Upper lobe of left lung (tissue), 6 donors: ENCODE measurements around the gene NTPCR. TPM values are rescaled to one million over a fixed set of nuclear protein-coding genes. Genes with fewer than 3 reads are reported as not detected.

Experiments
- ATAC-seq, 2 donors: fragments of 200-7000 bp; cut with Tn5 transposase; one replicate each; pipeline ENCODE4 v1.9.1; 2022; ENCODE audit warnings: mild to moderate bottlenecking in 2 of 2, moderate library complexity in 2 of 2; ENCODE audit not compliant: low FRiP score in 2 of 2
- DNase-seq, 2 donors: peaks; one replicate each; pipeline ENCODE4 v3.0.0-alpha.2; 2019 to 2020
- H3K27ac ChIP-seq, 4 donors: fragments of 200-600 bp; sonication (generic); one replicate each; pipeline ENCODE4 v1.5.1; 2016 to 2019
- H3K27me3 ChIP-seq, 4 donors: fragments of 200-600 bp; sonication (generic); one replicate each; pipeline ENCODE4 v1.5.1; 2017 to 2019
- H3K36me3 ChIP-seq, 4 donors: fragments of 200-600 bp; sonication (generic); one replicate each; pipeline ENCODE4 v1.5.1; 2016 to 2019
- H3K4me1 ChIP-seq, 4 donors: fragments of 200-600 bp; sonication (generic); one replicate each; pipeline ENCODE4 v1.5.1; 2018 to 2019
- H3K4me3 ChIP-seq, 4 donors: fragments of 200-600 bp; sonication (generic); one replicate each; pipeline ENCODE4 v1.5.1; 2017 to 2019; ENCODE audit warnings: mild to moderate bottlenecking in 2 of 4, moderate library complexity in 1 of 4
- H3K9me3 ChIP-seq, 4 donors: fragments of 200-600 bp; sonication (generic); one replicate each; pipeline ENCODE4 v1.5.1; 2018 to 2019
- EP300 ChIP-seq, 4 donors: sonication (generic); formaldehyde crosslinking; IDR thresholded peaks; one replicate each; pipeline ENCODE4 v1.5.1; 2017; ENCODE audit warnings: antibody characterized with exemption in 4 of 4, control low read depth in 2 of 4
- POLR2A ChIP-seq, 4 donors: fragments of 450-650 bp; IDR thresholded peaks; one replicate each; pipeline ENCODE4 v1.5.1; 2016 to 2017; ENCODE audit warnings: antibody characterized with exemption in 4 of 4, mild to moderate bottlenecking in 2 of 4
- POLR2AphosphoS5 ChIP-seq, 2 donors: sonication (generic); formaldehyde crosslinking; IDR thresholded peaks; one replicate each; pipeline ENCODE4 v1.5.1; 2017; ENCODE audit warnings: antibody characterized with exemption in 2 of 2
- WGBS, 2 donors: methylation state at CpG; one replicate each; pipeline ENCODE4 v1.1.5; 2017 to 2018; 5-methylcytosine and 5-hydroxymethylcytosine counted together
- total RNA-seq, 6 donors: library from RNA; depleted of rRNA in 4 of 6; stranded (reverse); fragments of >200 nt in 4 of 6; gene quantifications; one replicate each; pipeline versions ENCODE4 v1.1.0 to v1.2.1, GENCODE V29; 2016 to 2021
- TF ChIP-seq, protein P1 (sequence below), 6 experiments: fragments of 450-650 bp in 4 of 6; fragments of 200-600 bp in 2 of 6; sonication (generic) in 2 of 6; IDR thresholded peaks; one replicate each; pipeline ENCODE4 v1.5.1; 2016 to 2019; ENCODE audit warnings: antibody characterized with exemption in 6 of 6
- donor health status: DM: no; HTN: no; CAD: no; lungs with moderate emphysema.
- donor health status: DM: no; HTN: yes; CAD: no; lungs with severe emphysema.

NTPCR gene
- total RNA-seq, 6 donors from 2014 or later = 15.2 to 35.5 (median 21.2) TPM

GRCh38 chr1:232904131-232904530, 46.3 kb upstream of the NTPCR start:
- no peak overlapping the region for H3K4me3 ChIP-seq
- 94 to 98% methylated on average over 4 of the region's 4 CpGs for WGBS, 2 donors
- no peak for ATAC-seq
- H3K36me3 ChIP-seq = no peaks in the 10 kb centered on the region
- no peaks in the 10 kb centered on the region for H3K27me3 ChIP-seq
- no peak for TF ChIP-seq POLR2A (IDR thresholded peaks at IDR 0.05)
- no peak for TF ChIP-seq EP300 (IDR thresholded peaks at IDR 0.05)
- TF ChIP-seq, protein P1, sequence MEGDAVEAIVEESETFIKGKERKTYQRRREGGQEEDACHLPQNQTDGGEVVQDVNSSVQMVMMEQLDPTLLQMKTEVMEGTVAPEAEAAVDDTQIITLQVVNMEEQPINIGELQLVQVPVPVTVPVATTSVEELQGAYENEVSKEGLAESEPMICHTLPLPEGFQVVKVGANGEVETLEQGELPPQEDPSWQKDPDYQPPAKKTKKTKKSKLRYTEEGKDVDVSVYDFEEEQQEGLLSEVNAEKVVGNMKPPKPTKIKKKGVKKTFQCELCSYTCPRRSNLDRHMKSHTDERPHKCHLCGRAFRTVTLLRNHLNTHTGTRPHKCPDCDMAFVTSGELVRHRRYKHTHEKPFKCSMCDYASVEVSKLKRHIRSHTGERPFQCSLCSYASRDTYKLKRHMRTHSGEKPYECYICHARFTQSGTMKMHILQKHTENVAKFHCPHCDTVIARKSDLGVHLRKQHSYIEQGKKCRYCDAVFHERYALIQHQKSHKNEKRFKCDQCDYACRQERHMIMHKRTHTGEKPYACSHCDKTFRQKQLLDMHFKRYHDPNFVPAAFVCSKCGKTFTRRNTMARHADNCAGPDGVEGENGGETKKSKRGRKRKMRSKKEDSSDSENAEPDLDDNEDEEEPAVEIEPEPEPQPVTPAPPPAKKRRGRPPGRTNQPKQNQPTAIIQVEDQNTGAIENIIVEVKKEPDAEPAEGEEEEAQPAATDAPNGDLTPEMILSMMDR (IDR thresholded peaks at IDR 0.05) = no peak
- TF ChIP-seq POLR2AphosphoS5 (IDR thresholded peaks at IDR 0.05) = no peak
- DNase-seq = no peak
- H3K4me1 ChIP-seq = peaks cover 0 to 7% (median 5%) of the 10 kb centered on the region in 4 donors
- no peaks in the 10 kb centered on the region for H3K9me3 ChIP-seq
- H3K27ac ChIP-seq = no peak overlapping the region

DNA sequence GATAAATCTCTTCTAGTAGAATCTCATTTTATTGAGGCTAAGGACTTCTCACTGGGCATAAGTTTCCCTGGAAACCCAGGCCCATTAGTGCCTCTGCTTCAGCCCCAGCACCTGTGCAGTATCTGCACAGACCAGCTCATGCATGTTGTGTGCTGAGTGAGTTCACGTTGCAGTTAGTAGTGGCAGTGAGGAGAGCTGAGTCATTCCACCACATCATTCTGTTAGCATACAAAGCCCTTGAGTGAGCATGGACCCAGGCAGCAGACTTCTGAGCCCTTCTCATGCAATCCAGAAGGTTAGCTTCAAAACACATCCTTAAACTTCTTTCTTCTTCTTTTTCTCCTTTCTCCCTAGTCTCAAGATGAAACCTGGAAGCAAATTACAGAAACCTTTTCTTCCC, 45.8 kb upstream of the NTPCR start:
- H3K27me3 ChIP-seq = no peaks in the 10 kb centered on the region
- no peaks in the 10 kb centered on the region for H3K36me3 ChIP-seq
- no peak overlapping the region for H3K27ac ChIP-seq
- H3K4me3 ChIP-seq = no peak overlapping the region
- DNase-seq = no peak
- 22 to 42% methylated on average over 1 of the region's 1 CpG for WGBS, 2 donors
- TF ChIP-seq POLR2AphosphoS5 (IDR thresholded peaks at IDR 0.05) = no peak
- TF ChIP-seq, protein P1 (IDR thresholded peaks at IDR 0.05) = no peak
- TF ChIP-seq EP300 (IDR thresholded peaks at IDR 0.05) = no peak
- TF ChIP-seq POLR2A (IDR thresholded peaks at IDR 0.05) = no peak
- ATAC-seq = no peak
- H3K9me3 ChIP-seq = no peaks in the 10 kb centered on the region
- peaks cover 0 to 7% (median 5%) of the 10 kb centered on the region in 4 donors for H3K4me1 ChIP-seq

DNA sequence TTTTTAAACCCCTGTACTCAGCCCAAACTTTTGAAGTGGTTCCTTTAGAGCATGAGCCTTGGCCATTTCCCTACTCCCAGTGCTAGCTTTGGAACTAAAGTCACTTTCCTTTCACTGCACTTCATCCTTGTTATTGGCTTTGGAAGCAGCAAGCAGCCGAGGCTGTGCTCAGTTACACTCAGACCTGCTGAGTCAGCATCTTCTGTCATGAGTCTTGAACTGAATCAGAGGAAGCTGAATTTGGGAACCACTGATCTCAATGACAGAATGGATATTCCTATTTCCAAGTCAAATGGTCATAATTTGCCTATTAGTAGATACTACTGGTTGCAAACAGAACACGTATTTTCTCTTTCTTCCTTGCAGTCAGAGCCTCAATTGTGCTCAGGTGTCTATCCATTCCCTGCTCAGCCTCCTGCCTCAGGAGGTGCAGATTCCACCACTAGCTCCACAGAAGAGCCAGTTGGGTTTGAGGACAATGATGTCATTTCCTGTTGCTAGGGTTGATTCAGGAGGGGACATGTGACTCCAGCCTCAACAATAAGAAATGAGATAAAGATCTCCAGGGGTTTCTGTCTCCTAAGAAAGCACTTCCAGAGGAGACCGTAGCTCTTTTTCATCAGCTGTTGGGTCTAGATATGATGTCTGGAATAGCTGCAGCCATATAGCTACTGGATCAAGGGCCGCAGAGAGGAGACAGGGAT, 44.9 kb upstream of the NTPCR start:
- no peaks in the 10 kb centered on the region for H3K27me3 ChIP-seq
- 66 to 71% methylated on average over 4 of the region's 4 CpGs for WGBS, 2 donors
- peaks cover 0 to 7% (median 5%) of the 10 kb centered on the region in 4 donors for H3K4me1 ChIP-seq
- H3K27ac ChIP-seq = no peak overlapping the region
- no peak for DNase-seq
- no peak for TF ChIP-seq POLR2A (IDR thresholded peaks at IDR 0.05)
- TF ChIP-seq EP300 (IDR thresholded peaks at IDR 0.05) = no peak
- TF ChIP-seq, protein P1 (IDR thresholded peaks at IDR 0.05) = no peak
- no peak for TF ChIP-seq POLR2AphosphoS5 (IDR thresholded peaks at IDR 0.05)
- ATAC-seq = no peak
- H3K9me3 ChIP-seq = no peaks in the 10 kb centered on the region
- no peaks in the 10 kb centered on the region for H3K36me3 ChIP-seq
- H3K4me3 ChIP-seq = no peak overlapping the region

DNA sequence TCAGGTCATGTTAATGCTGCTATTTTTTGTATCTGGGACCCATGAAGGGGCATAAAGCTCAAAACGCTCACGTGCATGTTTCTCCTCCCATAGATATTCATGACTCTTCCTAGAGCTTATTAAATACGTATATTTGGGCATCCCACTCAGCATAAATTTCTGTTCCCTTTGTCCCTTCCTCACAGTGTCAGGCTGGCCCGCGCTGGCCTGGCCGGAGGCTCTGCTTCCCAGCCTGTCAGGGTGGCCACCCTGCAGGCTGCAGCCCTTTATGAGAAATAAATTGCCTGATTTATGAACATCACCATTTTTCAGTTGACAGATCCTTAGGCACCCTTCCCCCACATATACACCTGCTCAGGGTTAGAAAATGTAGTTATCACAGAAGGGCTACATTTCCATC, 44.0 kb upstream of the NTPCR start:
- 95 to 99% methylated on average over 6 of the region's 6 CpGs for WGBS, 2 donors
- TF ChIP-seq EP300 (IDR thresholded peaks at IDR 0.05) (no peak), POLR2AphosphoS5 (IDR thresholded peaks at IDR 0.05) (no peak), POLR2A (IDR thresholded peaks at IDR 0.05) (no peak)
- TF ChIP-seq, protein P1 (IDR thresholded peaks at IDR 0.05) = no peak
- H3K27ac ChIP-seq = no peak overlapping the region
- H3K36me3 ChIP-seq = no peaks in the 10 kb centered on the region
- ATAC-seq = no peak
- H3K9me3 ChIP-seq = no peaks in the 10 kb centered on the region
- H3K27me3 ChIP-seq = no peaks in the 10 kb centered on the region
- no peak overlapping the region for H3K4me3 ChIP-seq
- H3K4me1 ChIP-seq = peaks cover 0 to 5% (median 2%) of the 10 kb centered on the region in 4 donors
- peak in 1 of 2 donors; percentile 54 for DNase-seq

- H3K4me1 ChIP-seq = peaks cover 0 to 8% (median 2%) of the 10 kb centered on the region in 4 donors
- H3K9me3 ChIP-seq = no peaks in the 10 kb centered on the region
- no peaks in the 10 kb centered on the region for H3K36me3 ChIP-seq
- ATAC-seq = no peak
- TF ChIP-seq, protein P1 (IDR thresholded peaks at IDR 0.05) = no peak
- TF ChIP-seq POLR2A (IDR thresholded peaks at IDR 0.05) (no peak), POLR2AphosphoS5 (IDR thresholded peaks at IDR 0.05) (no peak), EP300 (IDR thresholded peaks at IDR 0.05) (no peak)
- no peak overlapping the region for H3K4me3 ChIP-seq
- DNase-seq = no peak
- 94 to 95% methylated on average over 7 of the region's 7 CpGs for WGBS, 2 donors
- no peaks in the 10 kb centered on the region for H3K27me3 ChIP-seq
- H3K27ac ChIP-seq = no peak overlapping the region
Observed at GRCh38 chr1:232908831-232909230, 41.6 kb upstream of the NTPCR start.
